Subcutaneous abdominal adipose tissue (tissue), 5 donors: Measurements from ENCODE around the gene HOXA4.

Experiments
- H3K27ac ChIP-seq: one replicate; pipeline ENCODE4 v1.7.0; 2013; ENCODE audit warnings: low read depth, mild to moderate bottlenecking, inconsistent platforms, low read length, moderate library complexity
- H3K27me3 ChIP-seq, 5 donors: one replicate each; pipeline ENCODE4 v1.7.0; 2013; ENCODE audit warnings: low read length in 5 of 5, inconsistent platforms in 1 of 5; ENCODE audit not compliant: control insufficient read depth in 5 of 5, insufficient read depth in 4 of 5
- H3K36me3 ChIP-seq, 5 donors: one replicate each; pipeline ENCODE4 v1.7.0; 2013; ENCODE audit warnings: low read length in 5 of 5; ENCODE audit not compliant: control insufficient read depth in 5 of 5, insufficient read depth in 5 of 5
- H3K4me1 ChIP-seq, 5 donors: one replicate each; pipeline ENCODE4 v1.7.0; 2013; ENCODE audit warnings: low read length in 5 of 5, mild to moderate bottlenecking in 3 of 5, moderate library complexity in 1 of 5; ENCODE audit not compliant: control insufficient read depth in 5 of 5, insufficient read depth in 5 of 5
- H3K4me3 ChIP-seq, 5 donors: one replicate each; pipeline ENCODE4 v1.7.0; 2013; ENCODE audit warnings: low read length in 5 of 5, low read depth in 1 of 5
- H3K9ac ChIP-seq, 5 donors: one replicate each; pipeline ENCODE4 v1.7.0; 2013; ENCODE audit warnings: low read length in 5 of 5, mild to moderate bottlenecking in 4 of 5, moderate library complexity in 3 of 5
- H3K9me3 ChIP-seq, 5 donors: one replicate each; pipeline ENCODE4 v1.7.0; 2013; ENCODE audit warnings: low read length in 5 of 5; ENCODE audit not compliant: control insufficient read depth in 5 of 5
- donor health status: healthy.
- donor health status: healthy.
- donor health status: healthy.
- donor health status: healthy.
- donor health status: healthy.

The HOXA4 gene

GRCh38 chr7:27146491-27147198 lies 16.1 kb upstream of the HOXA4 start:
- Histone ChIP-seq H3K4me1 (peaks cover 11 to 91% (median 87%) of the 10 kb centered on the region in 5 donors), H3K27ac (peak overlapping the region; percentile 95), H3K27me3 (peaks cover 0 to 7% (median 0%) of the 10 kb centered on the region in 5 donors), H3K9ac (peak overlapping the region in 4 of 5 donors; percentile 41 to 74 (median 61)), H3K4me3 (peak overlapping the region; percentile 62 to 90 (median 65)), H3K36me3 (peaks cover 0 to 22% (median 16%) of the 10 kb centered on the region in 5 donors), H3K9me3 (no peaks in the 10 kb centered on the region)

DNA sequence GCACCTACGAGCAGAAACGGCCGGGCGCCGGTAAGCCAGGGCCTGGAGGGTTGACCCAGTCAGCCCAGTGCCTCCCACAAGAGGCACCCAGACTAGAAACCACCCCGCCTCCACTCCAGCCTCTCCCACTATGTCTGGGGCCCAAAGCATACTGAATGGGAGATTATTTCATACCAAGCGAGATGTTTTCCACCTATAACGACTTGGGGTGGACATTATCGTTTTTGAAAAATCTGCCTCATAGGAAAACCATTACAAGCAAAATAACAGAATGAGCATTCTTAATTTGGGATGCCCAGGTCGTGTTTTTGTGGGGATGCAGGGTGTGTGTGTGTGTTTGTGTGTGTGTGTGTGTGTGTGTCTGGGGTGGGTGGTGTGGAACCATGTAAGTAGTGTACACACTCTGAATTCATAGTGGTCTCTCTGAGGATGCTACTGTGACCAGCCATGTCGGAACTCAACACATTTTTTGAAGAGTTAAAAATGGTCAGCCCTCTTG lies 15.4 kb upstream of the HOXA4 start:
- Histone ChIP-seq H3K4me1 (peaks cover 9 to 88% (median 87%) of the 10 kb centered on the region in 5 donors), H3K9ac (peak overlapping the region in 1 of 5 donors; percentile 8), H3K9me3 (no peaks in the 10 kb centered on the region), H3K4me3 (peak overlapping the region in 2 of 5 donors; percentile 36 to 37), H3K27me3 (peaks cover 0 to 4% (median 0%) of the 10 kb centered on the region in 5 donors), H3K36me3 (peaks cover 4 to 25% (median 16%) of the 10 kb centered on the region in 5 donors), H3K27ac (peak overlapping the region; percentile 95)

GRCh38 chr7:27145165-27145913 lies 14.8 kb upstream of the HOXA4 start:
- peaks cover 4 to 25% (median 16%) of the 10 kb centered on the region in 5 donors for H3K36me3 ChIP-seq
- H3K4me3 ChIP-seq: peak overlapping the region in 3 of 5 donors; percentile 24 to 37 (median 36)
- H3K9me3 ChIP-seq: no peaks in the 10 kb centered on the region
- H3K4me1 ChIP-seq: peaks cover 9 to 89% (median 86%) of the 10 kb centered on the region in 5 donors
- H3K27me3 ChIP-seq: peaks cover 0 to 4% (median 0%) of the 10 kb centered on the region in 5 donors
- H3K9ac ChIP-seq: peak overlapping the region in 2 of 5 donors; percentile 10 to 35
- peak overlapping the region; percentile 95 for H3K27ac ChIP-seq

DNA sequence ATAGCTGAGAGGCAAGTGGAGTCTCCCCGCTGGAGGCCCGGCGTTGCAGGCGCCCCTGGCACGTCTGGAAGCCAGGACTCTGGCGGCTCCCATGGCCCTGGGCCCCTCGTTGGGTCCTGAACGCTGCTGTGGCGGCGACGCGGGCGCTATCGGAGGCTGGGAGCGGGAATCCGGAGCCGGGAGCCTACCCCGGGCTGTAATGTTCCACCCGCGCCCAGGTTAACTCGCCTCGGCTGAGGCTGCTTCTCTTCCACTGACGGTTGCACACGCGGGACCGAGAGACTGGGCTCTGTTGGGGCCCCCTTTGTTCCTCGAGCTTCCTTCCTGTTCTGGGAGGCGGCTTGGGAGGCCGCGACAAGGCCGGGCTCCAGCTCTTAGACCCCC lies 14.2 kb upstream of the HOXA4 start:
- H3K36me3 ChIP-seq: peaks cover 4 to 25% (median 16%) of the 10 kb centered on the region in 5 donors
- H3K9me3 ChIP-seq: no peaks in the 10 kb centered on the region
- H3K4me3 ChIP-seq: peak overlapping the region in 2 of 5 donors; percentile 24 to 37
- H3K27me3 ChIP-seq: peaks cover 0 to 4% (median 0%) of the 10 kb centered on the region in 5 donors
- peaks cover 11 to 89% (median 86%) of the 10 kb centered on the region in 5 donors for H3K4me1 ChIP-seq
- H3K9ac ChIP-seq: peak overlapping the region in 2 of 5 donors; percentile 10 to 35
- H3K27ac ChIP-seq: peak overlapping the region; percentile 95

DNA sequence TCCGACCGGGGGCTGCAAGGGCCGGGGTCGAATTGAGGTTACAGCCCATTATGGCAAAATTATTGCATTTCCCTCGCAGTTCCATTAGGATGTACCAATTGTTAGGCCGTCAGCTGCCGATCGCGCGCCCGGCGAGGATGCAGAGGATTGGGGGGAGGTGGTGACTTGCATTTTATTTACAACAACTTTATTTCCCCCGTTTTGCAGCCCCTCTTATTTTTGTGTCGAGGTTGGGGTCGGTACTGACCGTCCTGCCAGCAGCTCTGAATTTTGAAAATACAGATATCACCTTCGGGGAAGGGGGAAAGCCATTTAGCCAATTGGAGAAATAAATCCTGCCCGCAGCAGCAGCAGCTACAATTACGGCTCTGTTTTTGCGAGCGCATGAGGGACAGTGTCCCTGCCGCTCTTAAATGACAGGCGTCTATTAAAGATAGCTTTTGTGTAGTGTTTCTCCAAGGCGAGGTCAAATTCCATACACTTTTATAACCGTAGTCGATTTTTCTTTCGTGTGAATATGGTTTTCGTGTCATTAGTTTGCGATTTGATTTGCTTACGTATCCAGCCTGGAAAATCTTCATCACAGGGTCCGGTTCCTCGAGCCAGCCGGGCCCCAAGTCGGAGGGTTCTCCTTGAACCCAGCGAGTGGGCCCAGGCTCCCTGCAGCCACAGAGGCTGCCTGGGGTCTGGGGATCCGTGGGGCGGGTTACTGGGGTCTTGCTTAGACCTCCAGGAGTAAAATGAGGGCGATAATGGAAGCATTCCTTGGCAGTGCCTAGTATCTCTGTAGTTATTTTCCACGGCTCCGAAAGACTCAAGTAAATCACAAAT lies 13.6 kb upstream of the HOXA4 start:
- H3K9ac ChIP-seq: no peak overlapping the region
- no peaks in the 10 kb centered on the region for H3K9me3 ChIP-seq
- peaks cover 9 to 88% (median 86%) of the 10 kb centered on the region in 5 donors for H3K4me1 ChIP-seq
- H3K27me3 ChIP-seq: peaks cover 0 to 4% (median 0%) of the 10 kb centered on the region in 5 donors
- peak overlapping the region; percentile 95 for H3K27ac ChIP-seq
- peaks cover 4 to 27% (median 16%) of the 10 kb centered on the region in 5 donors for H3K36me3 ChIP-seq
- H3K4me3 ChIP-seq: peak overlapping the region in 4 of 5 donors; percentile 55 to 84 (median 74)

DNA sequence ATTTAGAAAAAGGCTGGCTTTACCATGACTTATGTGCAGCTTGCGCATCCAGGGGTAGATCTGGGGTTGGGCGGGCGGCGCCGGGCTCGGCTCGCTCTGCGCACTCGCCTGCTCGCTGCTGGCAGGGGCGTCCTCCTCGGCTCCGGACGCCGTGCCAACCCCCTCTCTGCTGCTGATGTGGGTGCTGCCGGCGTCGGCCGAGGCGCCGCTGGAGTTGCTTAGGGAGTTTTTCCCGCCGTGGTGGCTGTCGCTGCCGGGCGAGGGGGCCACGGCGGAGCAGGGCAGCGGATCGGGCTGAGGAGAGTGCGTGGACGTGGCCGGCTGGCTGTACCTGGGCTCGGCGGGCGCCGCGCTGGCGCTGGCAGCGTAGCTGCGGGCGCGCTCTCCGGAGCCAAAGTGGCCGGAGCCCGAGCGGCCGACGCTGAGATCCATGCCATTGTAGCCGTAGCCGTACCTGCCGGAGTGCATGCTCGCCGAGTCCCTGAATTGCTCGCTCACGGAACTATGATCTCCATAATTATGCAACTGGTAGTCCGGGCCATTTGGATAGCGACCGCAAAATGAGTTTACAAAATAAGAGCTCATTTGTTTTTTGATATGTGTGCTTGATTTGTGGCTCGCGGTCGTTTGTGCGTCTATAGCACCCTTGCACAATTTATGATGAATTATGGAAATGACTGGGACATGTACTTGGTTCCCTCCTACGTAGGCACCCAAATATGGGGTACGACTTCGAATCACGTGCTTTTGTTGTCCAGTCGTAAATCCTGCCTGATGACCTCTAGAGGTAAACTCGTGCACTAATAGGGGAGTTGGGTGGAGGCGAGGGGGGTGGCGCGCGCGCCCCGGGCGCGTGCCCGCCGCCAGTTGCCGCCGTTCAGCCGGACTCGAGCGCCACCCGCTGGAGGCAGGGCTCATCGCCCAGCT lies 12.7 kb upstream of the HOXA4 start, which contains the start of gene HOXA5:
HOXA5 (minus strand) TSS at position 659 of the 927 bp plus-strand sequence; CDS start at position 585, 74 bp downstream.
- Histone ChIP-seq H3K9ac (peak within 1 kb of the TSS; percentile 56 to 79 (median 76)), H3K36me3 (peaks cover 4 to 27% (median 16%) of the 10 kb centered on the region in 5 donors), H3K9me3 (no peaks in the 10 kb centered on the region), H3K27me3 (peaks cover 0 to 3% (median 0%) of the 10 kb centered on the region in 5 donors), H3K4me1 (peaks cover 7 to 88% (median 86%) of the 10 kb centered on the region in 5 donors), H3K27ac (peak within 1 kb of the TSS; percentile 95), H3K4me3 (peak within 1 kb of the TSS; percentile 69 to 84 (median 75))

GRCh38 chr7:27142580-27143022 lies 12.0 kb upstream of the HOXA4 start:
- H3K9ac ChIP-seq: peak overlapping the region; percentile 56 to 79 (median 76)
- H3K9me3 ChIP-seq: no peaks in the 10 kb centered on the region
- no peaks in the 10 kb centered on the region for H3K27me3 ChIP-seq
- peaks cover 6 to 91% (median 86%) of the 10 kb centered on the region in 5 donors for H3K4me1 ChIP-seq
- H3K27ac ChIP-seq: peak overlapping the region; percentile 95
- peak overlapping the region; percentile 69 to 84 (median 75) for H3K4me3 ChIP-seq
- H3K36me3 ChIP-seq: peaks cover 4 to 27% (median 16%) of the 10 kb centered on the region in 5 donors

DNA sequence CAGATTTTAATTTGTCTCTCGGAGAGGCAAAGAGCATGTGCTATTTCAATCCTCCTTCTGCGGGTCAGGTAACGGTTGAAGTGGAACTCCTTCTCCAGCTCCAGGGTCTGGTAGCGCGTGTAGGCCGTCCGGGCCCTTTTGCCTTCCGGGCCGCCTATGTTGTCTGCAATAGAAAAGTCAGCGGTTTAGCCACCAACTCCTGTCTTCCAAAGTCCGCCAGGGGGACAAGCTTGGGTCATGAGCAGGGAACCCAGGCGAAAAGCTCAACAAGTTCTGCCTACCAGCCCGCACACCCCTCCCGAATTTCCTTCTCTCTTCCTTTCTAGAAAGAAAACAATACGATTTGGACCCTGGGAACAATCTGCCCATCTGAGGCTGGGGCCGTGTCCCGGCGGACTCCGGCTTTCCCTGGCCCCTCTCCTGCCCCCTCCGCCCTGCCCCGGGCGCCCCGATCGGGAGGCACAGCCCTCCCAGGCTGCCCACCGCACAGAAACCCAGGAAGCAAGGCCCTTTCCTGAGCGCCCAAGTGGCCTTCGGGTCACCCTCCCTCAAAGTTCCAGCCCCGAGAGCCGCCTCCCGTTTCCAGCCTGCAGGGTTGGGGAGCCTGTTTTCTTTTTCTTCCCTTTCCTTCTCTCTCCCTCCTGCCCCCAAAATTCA lies 11.5 kb upstream of the HOXA4 start:
- H3K27ac ChIP-seq: peak overlapping the region; percentile 95
- H3K9ac ChIP-seq: peak overlapping the region; percentile 56 to 79 (median 76)
- H3K27me3 ChIP-seq: no peaks in the 10 kb centered on the region

More for the DNA sequence above, 11.5 kb upstream of the HOXA4 start:
- H3K4me1 ChIP-seq: peaks cover 6 to 91% (median 86%) of the 10 kb centered on the region in 5 donors
- peaks cover 4 to 27% (median 16%) of the 10 kb centered on the region in 5 donors for H3K36me3 ChIP-seq
- no peaks in the 10 kb centered on the region for H3K9me3 ChIP-seq
- peak overlapping the region; percentile 69 to 84 (median 75) for H3K4me3 ChIP-seq
